ENCODE data around the gene PDE4D.

DNA sequence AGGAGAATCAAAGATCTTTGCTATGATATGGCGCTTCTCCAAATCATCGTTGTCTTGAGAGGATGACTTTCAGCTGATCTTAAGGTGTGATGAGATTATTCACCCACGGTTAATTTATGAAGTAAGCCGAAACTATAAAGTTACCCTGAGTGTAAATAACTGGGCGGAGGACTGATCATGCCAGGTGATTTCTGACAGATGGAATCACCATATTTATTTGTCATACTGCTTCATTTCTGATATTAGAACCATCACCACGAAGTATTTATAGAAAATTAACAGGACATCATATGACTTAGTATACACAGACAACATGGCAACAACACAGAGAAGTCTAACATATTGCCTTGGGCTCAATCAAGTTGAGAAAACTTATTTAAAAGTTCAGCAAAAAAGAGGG lies 708.8 kb downstream of the PDE4D start:
- TF ChIP-seq, protein P1, sequence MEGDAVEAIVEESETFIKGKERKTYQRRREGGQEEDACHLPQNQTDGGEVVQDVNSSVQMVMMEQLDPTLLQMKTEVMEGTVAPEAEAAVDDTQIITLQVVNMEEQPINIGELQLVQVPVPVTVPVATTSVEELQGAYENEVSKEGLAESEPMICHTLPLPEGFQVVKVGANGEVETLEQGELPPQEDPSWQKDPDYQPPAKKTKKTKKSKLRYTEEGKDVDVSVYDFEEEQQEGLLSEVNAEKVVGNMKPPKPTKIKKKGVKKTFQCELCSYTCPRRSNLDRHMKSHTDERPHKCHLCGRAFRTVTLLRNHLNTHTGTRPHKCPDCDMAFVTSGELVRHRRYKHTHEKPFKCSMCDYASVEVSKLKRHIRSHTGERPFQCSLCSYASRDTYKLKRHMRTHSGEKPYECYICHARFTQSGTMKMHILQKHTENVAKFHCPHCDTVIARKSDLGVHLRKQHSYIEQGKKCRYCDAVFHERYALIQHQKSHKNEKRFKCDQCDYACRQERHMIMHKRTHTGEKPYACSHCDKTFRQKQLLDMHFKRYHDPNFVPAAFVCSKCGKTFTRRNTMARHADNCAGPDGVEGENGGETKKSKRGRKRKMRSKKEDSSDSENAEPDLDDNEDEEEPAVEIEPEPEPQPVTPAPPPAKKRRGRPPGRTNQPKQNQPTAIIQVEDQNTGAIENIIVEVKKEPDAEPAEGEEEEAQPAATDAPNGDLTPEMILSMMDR (IDR thresholded peaks at IDR 0.05): no peak
- no peak for TF ChIP-seq POLR2AphosphoS5 (IDR thresholded peaks at IDR 0.05; ENCODE audit: low read depth, low read length)
